ENCODE results near the gene GASK1A. TPM values are rescaled to one million over a fixed set of nuclear protein-coding genes. Genes with fewer than 3 reads are reported as not detected.

Gene GASK1A
- total RNA-seq: 1.1 and 1.2 TPM in 2 replicates

DNA sequence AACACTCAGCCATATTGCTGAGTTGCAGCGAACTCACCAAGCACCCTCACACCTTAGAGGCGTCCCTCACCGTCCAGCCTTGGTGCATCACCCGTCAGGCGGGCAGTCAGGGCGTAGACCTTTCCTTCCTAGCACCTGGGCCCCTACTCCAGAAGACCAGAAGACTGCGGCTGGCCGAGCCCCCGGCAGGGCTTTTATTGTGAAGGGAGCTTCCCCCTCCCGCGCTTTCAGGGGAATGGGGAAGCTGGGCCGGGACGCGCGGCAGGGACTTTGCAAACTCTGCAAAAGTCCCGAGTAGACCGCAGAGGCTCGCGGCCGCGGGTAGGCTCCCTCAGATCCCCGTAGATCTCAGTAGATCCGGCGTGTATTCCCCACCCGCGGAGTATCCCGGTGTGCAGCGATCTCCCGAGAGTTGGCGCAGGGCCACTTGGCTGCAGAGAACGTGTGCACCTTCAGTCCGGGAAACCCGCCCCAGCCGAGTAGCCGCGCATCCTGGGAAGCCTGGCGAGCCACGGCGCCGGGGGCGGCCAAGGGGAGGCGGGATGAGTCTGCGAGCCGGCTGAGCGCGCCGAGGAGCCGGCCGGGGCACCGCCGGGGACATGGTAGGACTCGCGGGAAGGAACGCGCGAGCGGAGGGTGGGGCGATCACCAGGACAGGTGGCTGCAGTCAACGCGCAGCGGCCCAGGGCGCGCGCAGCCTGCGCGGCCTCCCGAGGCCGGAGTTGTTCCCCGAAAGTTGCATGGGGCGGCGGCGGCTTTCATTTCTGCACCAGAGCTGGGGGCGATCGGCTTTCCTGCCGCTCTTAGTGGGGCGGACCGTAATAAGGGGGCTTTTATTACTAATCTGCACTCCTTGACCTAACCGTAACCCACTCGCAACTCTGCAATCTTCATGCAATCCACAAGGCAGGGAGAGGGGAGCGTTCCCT is at the start of gene GASK1A:
GASK1A (plus strand) TSS at position 268 of the 929 bp plus-strand sequence; CDS start at position 600, 332 bp downstream.

DNA sequence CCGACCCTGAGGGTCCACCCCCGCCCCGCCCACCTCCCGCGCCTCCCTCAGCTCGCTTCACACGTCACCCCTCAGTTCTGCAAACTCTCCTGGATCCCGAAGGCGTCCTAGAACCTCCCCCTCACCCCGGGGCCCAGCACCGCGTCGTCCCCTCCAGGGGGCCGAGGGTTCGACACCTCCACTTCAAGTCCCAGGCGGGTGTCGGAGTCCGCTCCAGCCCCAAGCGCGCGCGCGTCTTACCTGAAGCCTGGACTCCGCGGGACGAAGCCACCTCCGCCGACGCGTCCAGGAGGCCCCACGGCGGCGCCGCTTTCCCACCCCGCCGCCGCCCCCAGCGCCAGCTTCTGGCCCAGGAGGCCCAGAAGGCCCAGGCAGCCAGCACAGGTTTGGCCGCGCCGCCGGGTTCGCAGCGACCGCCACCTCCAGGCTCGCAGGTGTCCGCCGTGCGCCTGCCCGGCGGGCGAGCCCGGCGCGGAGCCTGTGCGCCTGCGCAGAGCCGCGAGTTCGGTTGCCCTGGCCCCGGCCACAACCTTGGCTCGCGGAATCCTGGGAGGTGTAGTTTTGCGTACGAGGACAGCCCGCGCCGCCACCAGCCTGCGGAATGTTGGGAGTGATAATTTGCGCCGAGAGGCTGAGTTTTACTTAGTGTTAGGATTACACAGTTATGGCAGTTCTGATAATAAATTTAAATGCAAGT is 126.6 kb downstream of the GASK1A start, which contains the start of gene POMGNT2:
POMGNT2 (minus strand) TSS at position 484 of the 697 bp plus-strand sequence. CDS start 24,648 bp downstream, outside the sequence.

Other genes with a start within 250 kb of the GASK1A start
- gene CCDC13, start 206.1 kb upstream of the GASK1A start, total RNA-seq: 1.8 and 2.2 TPM in 2 replicates
- gene HIGD1A, start 174.8 kb upstream of the GASK1A start, total RNA-seq: 78.2 and 161 TPM in 2 replicates
- gene ACKR2, start 169.9 kb upstream of the GASK1A start, total RNA-seq: 0.91 and 1.1 TPM in 2 replicates
- gene CYP8B1, start 103.4 kb upstream of the GASK1A start, total RNA-seq: not detected in 2 replicates
- 1.3 and 3.0 TPM in 2 replicates for gene ZNF662, start 73.2 kb upstream of the GASK1A start, total RNA-seq
- gene POMGNT2, start 126.8 kb downstream of the GASK1A start, total RNA-seq: 22.2 and 22.4 TPM in 2 replicates

Measured in epithelial cell of alveolus of lung (primary cell).